ENCODE data around the gene LRGUK.

DNA sequence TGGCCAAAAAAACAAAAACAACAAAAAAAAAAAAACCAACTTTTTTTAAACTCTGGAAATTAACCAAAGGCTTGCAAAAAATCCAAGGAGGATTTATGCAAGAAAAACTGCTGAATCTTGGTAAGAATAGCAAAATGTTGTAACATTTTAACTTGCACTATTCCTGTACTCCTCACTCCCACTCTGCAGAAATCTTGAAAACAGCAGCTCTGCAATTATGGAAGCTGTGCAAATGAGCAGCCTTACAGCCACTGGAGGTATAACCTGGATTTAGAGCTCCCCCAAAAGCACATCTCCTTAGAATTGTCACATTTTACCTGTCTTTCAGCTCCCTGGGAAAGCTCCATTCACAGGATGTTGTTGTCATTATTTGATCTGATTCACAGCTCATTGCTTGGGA is 41.8 kb upstream of the LRGUK start:
- TF ChIP-seq, protein P1, sequence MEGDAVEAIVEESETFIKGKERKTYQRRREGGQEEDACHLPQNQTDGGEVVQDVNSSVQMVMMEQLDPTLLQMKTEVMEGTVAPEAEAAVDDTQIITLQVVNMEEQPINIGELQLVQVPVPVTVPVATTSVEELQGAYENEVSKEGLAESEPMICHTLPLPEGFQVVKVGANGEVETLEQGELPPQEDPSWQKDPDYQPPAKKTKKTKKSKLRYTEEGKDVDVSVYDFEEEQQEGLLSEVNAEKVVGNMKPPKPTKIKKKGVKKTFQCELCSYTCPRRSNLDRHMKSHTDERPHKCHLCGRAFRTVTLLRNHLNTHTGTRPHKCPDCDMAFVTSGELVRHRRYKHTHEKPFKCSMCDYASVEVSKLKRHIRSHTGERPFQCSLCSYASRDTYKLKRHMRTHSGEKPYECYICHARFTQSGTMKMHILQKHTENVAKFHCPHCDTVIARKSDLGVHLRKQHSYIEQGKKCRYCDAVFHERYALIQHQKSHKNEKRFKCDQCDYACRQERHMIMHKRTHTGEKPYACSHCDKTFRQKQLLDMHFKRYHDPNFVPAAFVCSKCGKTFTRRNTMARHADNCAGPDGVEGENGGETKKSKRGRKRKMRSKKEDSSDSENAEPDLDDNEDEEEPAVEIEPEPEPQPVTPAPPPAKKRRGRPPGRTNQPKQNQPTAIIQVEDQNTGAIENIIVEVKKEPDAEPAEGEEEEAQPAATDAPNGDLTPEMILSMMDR (IDR thresholded peaks at IDR 0.05), result no peak
- no peak for TF ChIP-seq POLR2A (IDR thresholded peaks at IDR 0.05)

All from right lobe of liver (tissue), 4 donors.